ENCODE measurements around the gene UGT1A10. TPM values are rescaled to one million over a fixed set of nuclear protein-coding genes. Genes with fewer than 3 reads are reported as not detected.

UGT1A10 gene
- total RNA-seq, 2 experiments from 2014 or later, result not detected

DNA sequence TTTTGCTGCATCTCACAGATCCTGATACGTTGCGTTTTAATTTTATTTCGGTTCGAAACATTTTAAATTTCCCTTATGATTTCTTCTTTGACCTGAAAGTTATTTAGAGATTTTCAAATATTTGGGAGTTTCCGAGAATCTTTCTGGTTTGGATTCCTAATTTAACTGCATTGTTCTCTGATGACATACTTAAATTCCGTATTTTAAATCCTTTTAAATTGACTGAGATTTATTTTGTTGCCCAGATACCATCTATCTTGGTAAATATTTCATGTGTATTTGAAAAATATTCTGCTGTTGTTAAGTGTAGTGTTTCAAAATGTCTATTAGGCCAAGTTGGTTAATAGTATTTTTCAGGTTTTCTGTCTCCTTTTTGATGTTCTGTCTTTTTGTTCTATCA lies 179.6 kb downstream of the UGT1A10 start:
- intact Hi-C loops (cut with DNase I, micrococcal nuclease), result no loop called here
- no peak overlapping the region for H3K4me3 Mint-ChIP-seq
- no peaks in the 10 kb centered on the region for H3K36me3 Mint-ChIP-seq (ENCODE audit: low read depth)
- H3K27ac Mint-ChIP-seq, result no peak overlapping the region
- H3K9me3 Mint-ChIP-seq (ENCODE audit: low read depth), result no peaks in the 10 kb centered on the region
- H3K27me3 Mint-ChIP-seq, result peaks cover 3% of the 10 kb centered on the region
- no peak for ATAC-seq
- H3K4me1 Mint-ChIP-seq, result no peaks in the 10 kb centered on the region
- ChIA-PET CTCF (no interaction called here), POLR2A (no interaction called here)
- no peak for DNase-seq

DNA sequence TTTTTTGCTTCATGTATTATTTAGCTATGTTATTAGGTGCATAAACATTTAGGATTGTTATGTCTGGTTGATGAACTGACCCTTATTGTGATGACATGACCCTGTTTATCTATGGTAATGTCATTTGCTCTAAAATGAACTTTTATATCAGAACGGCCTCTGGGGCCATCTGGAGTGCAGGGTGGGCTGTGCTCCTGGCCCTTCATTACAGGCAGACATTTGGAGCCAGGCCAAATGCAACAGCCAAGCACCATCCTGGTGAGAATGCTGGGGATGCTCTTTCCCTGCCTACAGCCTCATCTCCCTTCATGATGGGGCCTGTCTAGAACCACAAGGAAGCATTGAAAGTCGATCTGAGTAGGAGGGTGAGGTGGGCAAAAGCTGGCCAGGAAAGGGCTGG lies 180.1 kb downstream of the UGT1A10 start:
- Mint-ChIP-seq H3K27ac (no peak overlapping the region), H3K36me3 (ENCODE audit: low read depth) (no peaks in the 10 kb centered on the region), H3K27me3 (peaks cover 3% of the 10 kb centered on the region), H3K9me3 (ENCODE audit: low read depth) (no peaks in the 10 kb centered on the region), H3K4me3 (no peak overlapping the region), H3K4me1 (no peaks in the 10 kb centered on the region)
- intact Hi-C loops (cut with DNase I, micrococcal nuclease), result no loop called here
- no peak for DNase-seq
- CTCF ChIA-PET, result no interaction called here
- ATAC-seq, result no peak
- POLR2A ChIA-PET, result no interaction called here

DNA sequence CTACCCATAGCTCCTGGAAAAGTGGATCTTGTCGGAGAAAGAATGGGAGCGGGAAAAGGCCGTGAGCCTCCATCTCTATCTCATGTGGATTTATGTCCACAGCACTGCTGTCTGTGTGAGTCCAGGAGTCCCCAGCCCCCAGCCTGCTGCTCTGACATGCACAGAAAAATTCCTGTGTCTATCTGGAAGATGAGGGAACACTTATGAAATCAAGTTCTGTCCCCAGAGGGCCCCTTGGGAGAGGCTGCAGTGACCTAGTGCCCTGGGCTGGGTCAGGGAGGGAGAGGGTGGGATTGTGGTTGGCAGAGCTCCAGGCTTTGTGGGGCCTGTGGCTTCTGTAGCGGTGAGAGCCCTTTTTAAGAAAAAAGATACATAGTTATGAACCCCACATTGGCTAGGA lies 180.5 kb downstream of the UGT1A10 start:
- DNase-seq (no peak), ATAC-seq (no peak)
- H3K9me3 Mint-ChIP-seq (ENCODE audit: low read depth), result no peaks in the 10 kb centered on the region
- no peaks in the 10 kb centered on the region for H3K4me1 Mint-ChIP-seq
- ChIA-PET POLR2A (no interaction called here), CTCF (no interaction called here)
- no peak overlapping the region for H3K27ac Mint-ChIP-seq
- no peak overlapping the region for H3K4me3 Mint-ChIP-seq
- peaks cover 3% of the 10 kb centered on the region for H3K27me3 Mint-ChIP-seq
- no peaks in the 10 kb centered on the region for H3K36me3 Mint-ChIP-seq (ENCODE audit: low read depth)
- intact Hi-C loops (cut with DNase I, micrococcal nuclease), result no loop called here

DNA sequence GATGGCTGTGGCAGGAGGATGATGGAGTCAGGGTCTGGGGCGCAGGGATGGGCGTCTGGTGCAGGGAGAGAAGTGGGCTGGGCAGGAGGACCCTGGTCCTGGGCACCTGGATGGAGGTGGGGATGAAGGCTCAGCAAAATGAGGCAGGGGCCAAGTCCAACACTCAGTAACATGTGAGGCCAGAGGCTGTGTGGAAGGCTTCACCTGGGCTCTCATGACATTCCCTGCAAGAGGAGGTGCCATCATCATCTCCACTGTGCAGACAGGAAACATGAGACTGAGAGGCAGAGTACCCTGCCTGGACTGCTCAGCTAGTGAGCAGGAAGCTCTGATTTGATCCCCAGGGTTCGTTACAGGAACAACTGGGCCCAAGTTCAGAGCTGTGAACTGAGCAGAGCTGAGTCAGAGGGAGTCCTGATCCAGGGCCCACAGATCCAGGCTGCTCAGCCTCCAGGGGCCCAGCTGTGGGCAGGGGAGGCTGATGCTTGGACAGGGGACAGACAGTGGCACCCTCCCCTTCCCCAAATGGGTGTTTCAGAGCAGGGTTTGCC lies 181.2 kb downstream of the UGT1A10 start:
- CTCF ChIA-PET, result no interaction called here
- peaks cover 1% of the 10 kb centered on the region for H3K27me3 Mint-ChIP-seq
- no peak for DNase-seq
- intact Hi-C loops (cut with DNase I, micrococcal nuclease), result no loop called here
- H3K27ac Mint-ChIP-seq, result no peak overlapping the region
- H3K4me3 Mint-ChIP-seq, result no peak overlapping the region
- no peaks in the 10 kb centered on the region for H3K4me1 Mint-ChIP-seq
- H3K36me3 Mint-ChIP-seq (ENCODE audit: low read depth), result no peaks in the 10 kb centered on the region
- ATAC-seq, result no peak
- H3K9me3 Mint-ChIP-seq (ENCODE audit: low read depth), result no peaks in the 10 kb centered on the region
- POLR2A ChIA-PET, result no interaction called here

DNA sequence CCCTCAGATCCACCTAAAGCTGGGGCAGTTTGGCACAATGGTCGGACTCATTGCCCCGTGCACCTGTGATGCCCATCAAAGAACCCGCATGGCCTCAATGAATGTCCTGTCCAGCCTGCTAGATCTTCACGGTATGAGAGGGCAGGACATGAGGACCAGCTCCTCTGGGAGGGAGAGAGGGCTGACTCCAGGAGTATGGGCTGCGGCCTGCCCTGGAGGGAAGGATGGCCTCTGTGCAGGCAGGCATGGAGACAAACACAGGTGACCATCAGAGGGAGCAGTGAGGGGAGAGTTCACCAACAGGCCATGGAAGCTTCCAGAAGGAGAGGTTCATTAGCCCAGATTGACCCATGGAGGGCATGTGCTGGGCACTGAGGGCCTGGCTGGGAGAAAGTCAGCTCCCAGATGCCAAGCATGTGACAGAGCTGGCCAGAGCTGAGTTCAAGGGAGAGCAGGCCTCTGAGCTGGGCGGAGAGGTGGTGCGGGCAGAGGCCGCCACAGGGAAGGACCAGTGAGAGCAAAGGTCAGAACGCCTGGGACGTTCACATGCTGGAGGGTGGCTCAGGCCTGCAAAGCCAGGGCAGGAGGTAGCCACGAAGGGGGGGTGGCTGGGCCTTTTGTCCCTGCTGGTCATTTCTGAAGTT lies 181.9 kb downstream of the UGT1A10 start:
- ATAC-seq, result no peak
- H3K9me3 Mint-ChIP-seq (ENCODE audit: low read depth), result no peaks in the 10 kb centered on the region
- H3K4me3 Mint-ChIP-seq, result no peak overlapping the region
- ChIA-PET CTCF (interaction anchor here (0.6 kb wide), 1 partner anchor 215 kb away, joined by 3 read pairs; no protein-coding TSS in a partner anchor), POLR2A (no interaction called here)
- H3K4me1 Mint-ChIP-seq, result no peaks in the 10 kb centered on the region
- no peaks in the 10 kb centered on the region for H3K36me3 Mint-ChIP-seq (ENCODE audit: low read depth)
- no peak overlapping the region for H3K27ac Mint-ChIP-seq
- intact Hi-C loops (cut with DNase I, micrococcal nuclease), result no loop called here
- H3K27me3 Mint-ChIP-seq, result peaks cover 1% of the 10 kb centered on the region
- DNase-seq, result no peak

DNA sequence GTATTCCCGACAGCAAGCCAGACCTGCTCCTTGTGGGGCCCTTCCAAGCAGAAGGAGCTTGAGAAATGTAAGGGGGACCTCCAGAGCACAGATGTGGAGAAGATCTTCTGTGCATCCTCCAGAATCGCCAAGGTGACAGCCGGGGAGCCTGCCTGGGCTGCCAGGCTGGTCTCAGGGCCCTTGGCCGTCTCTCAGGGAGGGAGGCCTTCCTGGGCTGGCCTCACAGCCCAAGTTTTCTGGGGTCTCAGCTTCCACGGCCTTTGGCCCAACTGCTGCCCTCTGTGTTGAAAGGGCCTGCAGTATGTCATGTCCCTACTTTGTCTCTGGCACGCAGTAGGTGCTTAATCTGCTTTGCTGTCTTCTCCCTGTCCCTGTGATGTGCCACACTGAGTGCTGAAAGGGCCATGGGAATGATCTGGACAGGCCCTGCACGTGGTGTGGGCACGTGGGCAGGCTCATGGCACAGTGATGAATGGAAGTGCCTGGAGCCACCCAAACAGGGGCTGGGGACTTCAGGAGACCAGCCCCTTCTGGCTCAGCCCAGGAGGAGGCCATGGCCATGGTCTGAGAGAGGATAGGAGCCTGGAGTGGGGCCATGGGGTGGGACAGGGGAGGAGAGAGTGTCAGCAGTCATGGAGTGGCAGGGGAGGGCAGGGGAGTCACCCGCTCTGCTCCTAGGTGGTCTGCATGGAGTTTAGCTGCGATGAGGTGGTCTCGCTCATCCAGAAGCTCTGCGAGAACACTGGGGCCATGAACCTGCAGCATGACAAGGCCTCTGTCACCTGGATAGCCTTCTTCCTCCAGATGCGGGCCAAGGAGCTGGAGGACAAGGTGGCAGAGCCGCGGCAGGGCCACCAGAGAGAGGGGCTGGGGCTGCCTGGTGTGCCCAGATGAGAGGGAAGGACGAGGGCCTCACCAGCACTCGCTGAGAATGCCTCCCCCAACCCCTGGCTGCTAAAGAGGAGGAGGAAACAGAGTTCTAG lies 182.7 kb downstream of the UGT1A10 start:
- ChIA-PET CTCF (interaction anchor here (0.6 kb wide), 1 partner anchor 216 kb away, joined by 3 read pairs; no protein-coding TSS in a partner anchor), POLR2A (no interaction called here)
- intact Hi-C loops (cut with DNase I, micrococcal nuclease), result no loop called here
- ATAC-seq, result no peak
- Mint-ChIP-seq H3K9me3 (ENCODE audit: low read depth) (no peaks in the 10 kb centered on the region), H3K4me1 (no peaks in the 10 kb centered on the region), H3K4me3 (no peak overlapping the region), H3K27me3 (peaks cover 1% of the 10 kb centered on the region), H3K36me3 (ENCODE audit: low read depth) (no peaks in the 10 kb centered on the region), H3K27ac (no peak overlapping the region)
- DNase-seq, result no peak

- Mint-ChIP-seq H3K36me3 (ENCODE audit: low read depth) (no peaks in the 10 kb centered on the region), H3K4me3 (no peak overlapping the region), H3K9me3 (ENCODE audit: low read depth) (no peaks in the 10 kb centered on the region), H3K27me3 (peaks cover 1% of the 10 kb centered on the region), H3K4me1 (no peaks in the 10 kb centered on the region), H3K27ac (no peak overlapping the region)
- intact Hi-C loops (cut with DNase I, micrococcal nuclease), result no loop called here
- POLR2A ChIA-PET, result no interaction called here
- CTCF ChIA-PET, result no interaction called here
- ATAC-seq, result no peak
- no peak for DNase-seq
Measured at GRCh38 chr2:233819884-233820773, 183.9 kb downstream of the UGT1A10 start.

GRCh38 chr2:233820774-233821105 lies 184.5 kb downstream of the UGT1A10 start:
- ChIA-PET POLR2A (no interaction called here), CTCF (no interaction called here)
- intact Hi-C loops (cut with DNase I, micrococcal nuclease), result no loop called here
- peaks cover 1% of the 10 kb centered on the region for H3K27me3 Mint-ChIP-seq
- H3K4me3 Mint-ChIP-seq, result no peak overlapping the region
- no peaks in the 10 kb centered on the region for H3K36me3 Mint-ChIP-seq (ENCODE audit: low read depth)
- no peaks in the 10 kb centered on the region for H3K9me3 Mint-ChIP-seq (ENCODE audit: low read depth)
- DNase-seq, result no peak
- H3K27ac Mint-ChIP-seq, result no peak overlapping the region
- ATAC-seq, result no peak
- no peaks in the 10 kb centered on the region for H3K4me1 Mint-ChIP-seq

- H3K27ac Mint-ChIP-seq, result no peak overlapping the region
- no peak overlapping the region for H3K4me3 Mint-ChIP-seq
- DNase-seq (no peak), ATAC-seq (no peak)
- H3K4me1 Mint-ChIP-seq, result no peaks in the 10 kb centered on the region
- CTCF ChIA-PET, result no interaction called here
- POLR2A ChIA-PET, result no interaction called here
- H3K27me3 Mint-ChIP-seq, result peaks cover 1% of the 10 kb centered on the region
- intact Hi-C loops (cut with DNase I, micrococcal nuclease), result no loop called here
- H3K36me3 Mint-ChIP-seq (ENCODE audit: low read depth), result no peaks in the 10 kb centered on the region
- no peaks in the 10 kb centered on the region for H3K9me3 Mint-ChIP-seq (ENCODE audit: low read depth)
Measured at GRCh38 chr2:233821196-233821595, 184.9 kb downstream of the UGT1A10 start.

DNA sequence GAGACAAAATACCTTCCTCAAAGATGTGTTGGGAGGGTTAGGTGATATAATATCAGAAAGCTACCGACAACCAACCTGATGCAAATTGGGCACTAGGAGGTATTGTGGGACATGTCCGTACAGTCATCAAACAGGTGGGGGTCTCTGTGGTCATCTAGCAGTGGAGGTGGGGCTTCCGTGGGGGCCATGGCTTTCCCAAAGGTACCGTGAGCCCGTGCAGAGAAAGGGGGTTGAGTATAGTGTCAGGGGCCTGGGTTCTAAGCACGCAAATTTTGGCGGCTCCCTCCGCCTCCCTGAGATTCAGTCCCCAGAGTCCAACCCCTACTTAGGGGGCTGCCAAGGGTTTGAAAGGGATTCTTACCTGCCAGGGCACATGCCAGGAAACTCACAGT lies 185.5 kb downstream of the UGT1A10 start:
- Mint-ChIP-seq H3K4me3 (no peak overlapping the region), H3K4me1 (no peaks in the 10 kb centered on the region), H3K36me3 (ENCODE audit: low read depth) (no peaks in the 10 kb centered on the region), H3K9me3 (ENCODE audit: low read depth) (no peaks in the 10 kb centered on the region), H3K27ac (no peak overlapping the region), H3K27me3 (peaks cover 1% of the 10 kb centered on the region)
- intact Hi-C loops (cut with DNase I, micrococcal nuclease), result no loop called here
- POLR2A ChIA-PET, result no interaction called here
- CTCF ChIA-PET, result no interaction called here
- no peak for DNase-seq
- ATAC-seq, result no peak

GRCh38 chr2:233822101-233822771 lies 186.0 kb downstream of the UGT1A10 start:
- Mint-ChIP-seq H3K4me3 (no peak overlapping the region), H3K9me3 (ENCODE audit: low read depth) (no peaks in the 10 kb centered on the region), H3K27me3 (peaks cover 1% of the 10 kb centered on the region), H3K36me3 (ENCODE audit: low read depth) (no peaks in the 10 kb centered on the region), H3K27ac (no peak overlapping the region), H3K4me1 (no peaks in the 10 kb centered on the region)
- ATAC-seq (no peak), DNase-seq (no peak)
- intact Hi-C loops (cut with DNase I, micrococcal nuclease), result no loop called here
- ChIA-PET POLR2A (no interaction called here), CTCF (interaction anchor here (0.5 kb wide), 1 partner anchor 14 kb away, joined by 3 read pairs; no protein-coding TSS in a partner anchor)

Measured in activated CD4-positive, alpha-beta T cell treated with anti-CD3 and anti-CD28 coated beads for 36 hours (primary cell).